Forelimb muscle (tissue), 1 donor: ENCODE data around the gene CAMTA1. TPM values are rescaled to one million over a fixed set of nuclear protein-coding genes. Genes with fewer than 3 reads are reported as not detected.
A peak's percentile ranks its signal among the peaks of the same experiment; 100 is the strongest.
"Not testable (repeated sequence)": the region's sequence is repeated elsewhere in the genome, so short reads cannot be mapped to it uniquely, and the experiment has no call there.

Experiments used
- DNase-seq: peaks from one replicate; pipeline ENCODE4 v3.0.0-alpha.2; 2013; ENCODE audit warnings: low read depth
- polyA plus RNA-seq: library from polyadenylated mRNA; unstranded; fragments of 120-200 nt; gene quantifications from one replicate; pipeline ENCODE4 v1.2.1, GENCODE V29; 2013; ENCODE audit not compliant: insufficient read length

The CAMTA1 gene
- polyA plus RNA-seq = 43.5 TPM

DNA sequence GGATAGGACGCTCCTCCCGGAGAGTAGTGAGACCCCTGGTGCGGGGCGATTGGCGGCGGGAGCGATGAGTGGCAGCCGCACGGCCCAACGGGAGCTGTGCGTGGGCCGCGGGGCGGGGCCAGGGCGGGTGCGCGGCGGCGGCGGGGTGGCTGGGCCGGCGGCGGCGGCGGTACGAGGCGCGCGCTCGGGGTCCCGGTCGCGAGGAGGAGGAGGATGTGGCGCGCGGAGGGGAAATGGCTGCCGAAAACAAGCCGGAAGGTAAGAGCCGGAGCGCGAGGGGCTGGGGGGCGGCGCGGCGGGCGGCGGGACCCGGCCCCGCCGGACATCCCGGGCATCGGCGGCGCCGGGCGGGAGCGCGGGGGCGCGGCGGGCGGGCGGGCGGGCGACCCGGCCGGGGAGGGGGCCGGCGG lies at the start of gene CAMTA1:
CAMTA1 (plus strand) TSS at position 137 of the 410 bp plus-strand sequence; CDS start at position 214, 77 bp downstream.
- DNase-seq = no peak

DNA sequence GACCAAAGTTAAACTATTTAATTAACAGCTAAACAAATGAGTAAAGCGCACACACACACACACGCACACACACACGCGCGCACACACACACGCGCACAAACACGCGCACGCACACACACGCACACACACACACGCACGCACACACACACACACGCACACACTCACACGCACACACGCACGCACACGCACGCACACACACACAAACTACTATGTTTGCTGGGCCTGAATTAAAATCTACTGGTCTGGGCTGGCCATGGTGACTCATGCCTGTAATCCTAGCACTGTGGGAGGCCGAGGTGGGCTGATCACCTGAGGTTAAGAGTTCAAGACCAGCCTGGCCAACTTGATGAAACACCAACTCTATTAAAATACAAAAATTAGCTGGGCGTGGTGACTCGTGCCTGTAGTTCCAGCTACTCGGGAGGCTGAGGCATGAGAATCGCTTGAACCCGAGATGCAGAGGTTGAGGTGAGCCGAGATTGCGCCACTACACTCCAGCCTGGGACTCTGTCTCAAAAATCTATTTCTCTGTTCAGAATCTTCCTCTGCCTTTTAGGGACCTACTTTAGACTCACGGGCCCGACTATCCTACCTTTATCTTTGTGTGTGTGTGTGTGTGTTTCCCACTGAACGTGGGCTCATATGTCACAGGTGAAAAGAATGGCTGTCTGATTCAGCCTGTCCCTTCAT lies 46.1 kb upstream of the CAMTA1 start:
- DNase-seq = no peak

DNA sequence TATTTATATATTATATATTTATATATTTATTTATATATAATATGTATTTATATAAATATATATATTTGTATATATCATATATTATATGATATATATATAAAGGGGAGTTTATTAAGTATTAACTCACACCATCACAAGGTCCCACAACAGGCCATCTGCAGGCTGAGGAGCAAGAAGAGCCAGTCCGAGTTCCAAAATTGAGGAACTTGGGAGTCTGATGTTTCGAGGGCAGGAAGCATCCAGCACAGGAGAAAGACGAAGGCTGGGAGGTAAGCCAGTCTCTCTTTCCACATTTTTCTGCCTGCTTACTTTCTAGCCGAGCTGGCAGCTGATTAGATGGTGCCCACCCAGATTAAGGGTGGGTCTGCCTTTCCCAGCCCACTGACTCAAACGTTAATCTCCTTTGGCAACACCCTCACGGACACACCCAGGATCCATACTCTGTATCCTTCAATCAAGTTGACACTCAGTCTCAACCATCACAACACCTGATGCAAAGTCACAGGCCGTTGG lies 42.5 kb upstream of the CAMTA1 start:
- DNase-seq = not testable (repeated sequence)

- DNase-seq = peak; percentile 38
These were observed 41.8 kb upstream of the CAMTA1 start for GRCh38 chr1:6743189-6744101.

- DNase-seq = no peak
These were observed 40.2 kb upstream of the CAMTA1 start for GRCh38 chr1:6745073-6745472.

GRCh38 chr1:6747674-6748073 lies 37.6 kb upstream of the CAMTA1 start:
- DNase-seq = no peak

- DNase-seq = no peak
These were observed 34.8 kb upstream of the CAMTA1 start for GRCh38 chr1:6750490-6750889.

GRCh38 chr1:6753320-6754140 lies 31.7 kb upstream of the CAMTA1 start:
- no peak for DNase-seq

- no peak for DNase-seq
These were observed 28.8 kb upstream of the CAMTA1 start for GRCh38 chr1:6756457-6756856.

- no peak for DNase-seq
These were observed 27.4 kb upstream of the CAMTA1 start for GRCh38 chr1:6757719-6758435.

DNA sequence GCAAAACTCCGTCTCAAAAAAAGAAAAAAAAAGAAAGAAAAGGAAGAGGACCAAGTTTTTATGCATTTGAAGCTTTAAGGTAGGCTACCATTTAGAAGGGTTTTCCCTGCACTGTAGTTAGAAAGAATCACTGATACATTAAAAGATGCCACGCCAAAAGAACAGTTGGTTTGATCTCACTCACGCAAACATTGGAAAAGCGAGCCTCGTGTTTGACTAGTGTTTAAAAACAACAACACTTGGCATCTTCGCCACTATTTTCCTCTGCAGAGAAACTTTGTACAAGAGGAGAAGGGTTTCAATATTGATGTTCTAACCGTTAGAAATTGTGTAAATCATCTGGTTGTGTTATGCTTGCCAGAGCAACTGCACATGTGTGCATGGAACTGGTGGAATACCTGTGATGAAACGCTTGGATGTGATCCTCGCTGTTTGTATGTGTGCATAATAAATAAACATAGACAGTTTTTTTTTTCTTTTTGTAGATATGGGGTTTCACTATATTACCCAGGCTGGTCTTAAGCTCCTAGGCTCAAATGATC lies 24.0 kb upstream of the CAMTA1 start:
- DNase-seq = no peak

GRCh38 chr1:6762060-6762459 lies 23.2 kb upstream of the CAMTA1 start:
- DNase-seq = no peak

GRCh38 chr1:6770751-6771440 lies 14.4 kb upstream of the CAMTA1 start:
- no peak for DNase-seq

- no peak for DNase-seq
These were observed 13.8 kb upstream of the CAMTA1 start for GRCh38 chr1:6771441-6771769.

- DNase-seq = no peak
These were observed 10.9 kb upstream of the CAMTA1 start for GRCh38 chr1:6774381-6774780.

DNA sequence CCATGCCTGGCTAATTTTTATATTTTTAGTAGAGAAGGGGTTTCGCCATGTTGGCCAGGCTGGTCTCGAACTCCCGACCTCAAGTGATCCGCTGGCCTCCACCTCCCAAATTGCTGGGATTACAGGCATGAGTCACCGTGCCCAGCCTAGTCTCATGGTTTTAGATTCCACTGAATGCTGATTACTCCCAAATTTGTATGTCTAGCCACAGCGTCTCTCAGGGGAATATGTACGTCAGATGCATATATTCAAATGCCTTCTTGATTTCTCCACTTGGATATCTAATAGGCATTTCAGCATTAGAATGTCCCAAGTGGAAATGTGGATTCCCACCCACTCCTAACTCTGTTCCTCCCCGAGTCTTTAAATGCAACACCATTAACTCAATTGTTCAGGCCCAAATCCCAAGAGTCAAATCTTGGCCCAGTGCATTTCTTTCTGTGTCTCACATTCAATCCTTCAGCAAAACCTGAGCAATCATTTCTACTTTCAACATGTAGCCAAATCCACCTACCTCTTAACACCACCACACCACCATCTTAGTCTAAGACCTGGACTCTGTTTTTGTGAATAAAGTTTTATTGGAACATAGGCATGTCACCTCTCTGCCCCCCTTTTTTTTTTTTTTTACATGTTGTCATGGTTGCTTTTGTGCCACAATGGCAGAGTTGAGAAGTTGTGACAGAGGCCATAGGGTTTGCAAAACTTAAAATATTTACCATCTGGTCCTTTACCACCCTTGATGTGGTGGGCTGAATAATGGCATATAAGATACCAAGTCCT lies 9.8 kb upstream of the CAMTA1 start:
- no peak for DNase-seq

GRCh38 chr1:6776389-6776788 lies 8.9 kb upstream of the CAMTA1 start:
- no peak for DNase-seq

- no peak for DNase-seq
These were observed 8.4 kb upstream of the CAMTA1 start for GRCh38 chr1:6776895-6777294.

GRCh38 chr1:6777813-6778212 lies 7.4 kb upstream of the CAMTA1 start:
- DNase-seq = no peak
